Right lobe of liver (tissue), 4 donors: ENCODE results near the gene KRT36.

Source experiments
- POLR2A ChIP-seq: fragments of 450-650 bp; IDR thresholded peaks from one replicate; pipeline ENCODE4 v1.6.1; 2017; ENCODE audit warnings: antibody characterized with exemption, mild to moderate bottlenecking
- TF ChIP-seq, protein P1 (sequence below), 4 donors: fragments of 200-600 bp in 3 of 4; fragments of 450-650 bp in 1 of 4; IDR thresholded peaks; one replicate each; pipeline versions ENCODE4 v1.5.1 to v1.8.0; 2016 to 2022; ENCODE audit warnings: antibody characterized with exemption in 4 of 4, mild to moderate bottlenecking in 2 of 4
- donor health status: DM: no; HTN: no; CAD: no.
- donor health status: DM: no; HTN: no; CAD: no.
- donor health status: DM: no; HTN: yes; CAD: no.

DNA sequence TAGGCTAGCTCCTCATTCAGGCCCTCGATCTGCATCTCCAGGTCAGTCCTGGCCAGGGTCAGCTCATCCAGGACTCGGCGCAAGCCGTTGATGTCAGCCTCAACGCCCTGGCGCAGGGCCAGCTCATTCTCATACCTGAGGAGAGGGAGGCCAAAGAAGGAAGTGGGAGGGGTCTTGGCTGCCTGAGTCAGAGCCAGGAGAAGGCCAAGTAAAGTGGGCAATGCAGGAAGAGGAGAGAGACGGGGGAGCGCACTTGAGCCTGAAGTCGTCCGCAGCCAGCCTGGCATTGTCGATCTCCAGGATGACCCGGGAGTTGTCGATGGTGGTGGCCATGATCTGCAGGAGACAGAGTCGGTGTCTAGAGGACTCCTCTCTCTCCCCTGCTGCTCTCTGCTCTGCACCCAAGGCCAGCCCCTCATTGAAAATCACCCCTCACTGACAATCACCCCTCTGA lies 27.1 kb upstream of the KRT36 start:
- TF ChIP-seq, protein P1, sequence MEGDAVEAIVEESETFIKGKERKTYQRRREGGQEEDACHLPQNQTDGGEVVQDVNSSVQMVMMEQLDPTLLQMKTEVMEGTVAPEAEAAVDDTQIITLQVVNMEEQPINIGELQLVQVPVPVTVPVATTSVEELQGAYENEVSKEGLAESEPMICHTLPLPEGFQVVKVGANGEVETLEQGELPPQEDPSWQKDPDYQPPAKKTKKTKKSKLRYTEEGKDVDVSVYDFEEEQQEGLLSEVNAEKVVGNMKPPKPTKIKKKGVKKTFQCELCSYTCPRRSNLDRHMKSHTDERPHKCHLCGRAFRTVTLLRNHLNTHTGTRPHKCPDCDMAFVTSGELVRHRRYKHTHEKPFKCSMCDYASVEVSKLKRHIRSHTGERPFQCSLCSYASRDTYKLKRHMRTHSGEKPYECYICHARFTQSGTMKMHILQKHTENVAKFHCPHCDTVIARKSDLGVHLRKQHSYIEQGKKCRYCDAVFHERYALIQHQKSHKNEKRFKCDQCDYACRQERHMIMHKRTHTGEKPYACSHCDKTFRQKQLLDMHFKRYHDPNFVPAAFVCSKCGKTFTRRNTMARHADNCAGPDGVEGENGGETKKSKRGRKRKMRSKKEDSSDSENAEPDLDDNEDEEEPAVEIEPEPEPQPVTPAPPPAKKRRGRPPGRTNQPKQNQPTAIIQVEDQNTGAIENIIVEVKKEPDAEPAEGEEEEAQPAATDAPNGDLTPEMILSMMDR (IDR thresholded peaks at IDR 0.05) = no peak
- no peak for TF ChIP-seq POLR2A
